Mesothelial cell of epicardium (in vitro differentiated cells): ENCODE data around the gene FGF19. TPM values are rescaled to one million over a fixed set of nuclear protein-coding genes. Genes with fewer than 3 reads are reported as not detected.

Source experiments
- DNase-seq, 2 experiments: peaks; one replicate each; pipeline ENCODE4 v3.0.0; 2021; ENCODE audit warnings: low spot score in 2 of 2; ENCODE audit not compliant: unreplicated experiment in 2 of 2
- H3K27ac Mint-ChIP-seq: 2 replicates; pipeline ENCODE4 v1.8.0; 2021; ENCODE audit warnings: mixed read lengths
- H3K27me3 Mint-ChIP-seq: 2 replicates; pipeline ENCODE4 v1.8.0; 2021; ENCODE audit warnings: low read depth, mixed read lengths
- H3K36me3 Mint-ChIP-seq: 2 replicates; pipeline ENCODE4 v1.8.0; 2021; ENCODE audit warnings: mixed read lengths
- H3K4me1 Mint-ChIP-seq: 2 replicates; pipeline ENCODE4 v1.8.0; 2021; ENCODE audit warnings: mixed read lengths
- H3K4me3 Mint-ChIP-seq: 2 replicates; pipeline ENCODE4 v1.8.0; 2021; ENCODE audit warnings: mild to moderate bottlenecking, moderate library complexity, mixed read lengths
- H3K9me3 Mint-ChIP-seq: 2 replicates; pipeline ENCODE4 v1.8.0; 2021; ENCODE audit warnings: mixed read lengths
- CTCF ChIP-seq: fragments of 200-600 bp; sonication (generic); IDR thresholded peaks from one replicate; pipeline ENCODE4 v1.5.0; 2021; ENCODE audit warnings: antibody characterized with exemption; ENCODE audit not compliant: unreplicated experiment
- total RNA-seq: library from RNA; stranded (reverse); gene quantifications from 3 replicates; pipeline ENCODE4 v1.2.1, GENCODE V29; 2021

Gene FGF19
- total RNA-seq, 1 donor from 2014 or later, result not detected

DNA sequence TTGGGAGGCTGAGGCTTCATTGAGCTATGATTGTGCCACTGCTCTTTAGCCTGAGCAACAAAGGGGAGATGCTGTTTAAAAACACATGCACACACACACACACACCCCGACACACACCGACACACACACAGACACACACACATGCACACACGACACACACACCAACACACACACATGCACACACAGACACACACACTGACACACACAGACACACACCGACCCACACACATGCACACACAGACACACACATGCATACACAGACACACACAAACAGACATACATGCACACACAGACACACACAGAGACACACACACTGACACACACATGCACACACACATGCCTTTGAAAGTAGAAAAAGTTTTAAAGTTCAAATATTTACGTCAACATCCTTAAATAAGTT, 23.1 kb downstream of the FGF19 start:
- Mint-ChIP-seq H3K4me1 (peaks cover 2% of the 10 kb centered on the region), H3K4me3 (no peak overlapping the region)
- no peak for DNase-seq

GRCh38 chr11:69677749-69678148, 26.1 kb downstream of the FGF19 start:
- Mint-ChIP-seq H3K27ac (no peak overlapping the region), H3K36me3 (peaks cover 2% of the 10 kb centered on the region), H3K4me3 (no peak overlapping the region), H3K27me3 (peaks cover 3% of the 10 kb centered on the region), H3K9me3 (no peaks in the 10 kb centered on the region), H3K4me1 (peaks cover 18% of the 10 kb centered on the region)
- no peak for TF ChIP-seq CTCF
- no peak for DNase-seq

More for the DNA sequence above, 23.1 kb downstream of the FGF19 start:
- no peak for TF ChIP-seq CTCF
- Mint-ChIP-seq H3K9me3 (no peaks in the 10 kb centered on the region), H3K27me3 (peaks cover 5% of the 10 kb centered on the region), H3K27ac (no peak overlapping the region), H3K36me3 (no peaks in the 10 kb centered on the region)

GRCh38 chr11:69674886-69675714, 28.7 kb downstream of the FGF19 start, which contains the start of gene LTO1:
Gene LTO1 (minus strand): TSS chr11:69675353. CDS start chr11:69675239, 114 bp downstream.
- peak; percentile 97 to 98 for DNase-seq
- peak within 1 kb of the TSS; percentile 95 for H3K27ac Mint-ChIP-seq
- H3K4me1 Mint-ChIP-seq, result peaks cover 21% of the 10 kb centered on the region
- peak within 1 kb of the TSS; percentile 93 for H3K4me3 Mint-ChIP-seq
- peaks cover 3% of the 10 kb centered on the region for H3K27me3 Mint-ChIP-seq
- no peak for TF ChIP-seq CTCF
- no peaks in the 10 kb centered on the region for H3K9me3 Mint-ChIP-seq
- H3K36me3 Mint-ChIP-seq, result peaks cover 8% of the 10 kb centered on the region

GRCh38 chr11:69674267-69674885, 29.4 kb downstream of the FGF19 start:
- H3K4me1 Mint-ChIP-seq, result peaks cover 23% of the 10 kb centered on the region
- H3K9me3 Mint-ChIP-seq, result no peaks in the 10 kb centered on the region
- H3K27me3 Mint-ChIP-seq, result peaks cover 3% of the 10 kb centered on the region
- H3K4me3 Mint-ChIP-seq, result peak overlapping the region; percentile 93
- no peak for TF ChIP-seq CTCF
- H3K27ac Mint-ChIP-seq, result peak overlapping the region; percentile 79
- no peak for DNase-seq
- H3K36me3 Mint-ChIP-seq, result peaks cover 11% of the 10 kb centered on the region

- H3K27ac Mint-ChIP-seq, result no peak overlapping the region
- peaks cover 18% of the 10 kb centered on the region for H3K36me3 Mint-ChIP-seq
- H3K4me3 Mint-ChIP-seq, result no peak overlapping the region
- peaks cover 23% of the 10 kb centered on the region for H3K4me1 Mint-ChIP-seq
- no peak for DNase-seq
- H3K9me3 Mint-ChIP-seq, result no peaks in the 10 kb centered on the region
- H3K27me3 Mint-ChIP-seq, result no peaks in the 10 kb centered on the region
- no peak for TF ChIP-seq CTCF
These were observed 31.9 kb downstream of the FGF19 start for GRCh38 chr11:69671734-69672465.
